Measurements from ENCODE around the gene ENPP3.

DNA sequence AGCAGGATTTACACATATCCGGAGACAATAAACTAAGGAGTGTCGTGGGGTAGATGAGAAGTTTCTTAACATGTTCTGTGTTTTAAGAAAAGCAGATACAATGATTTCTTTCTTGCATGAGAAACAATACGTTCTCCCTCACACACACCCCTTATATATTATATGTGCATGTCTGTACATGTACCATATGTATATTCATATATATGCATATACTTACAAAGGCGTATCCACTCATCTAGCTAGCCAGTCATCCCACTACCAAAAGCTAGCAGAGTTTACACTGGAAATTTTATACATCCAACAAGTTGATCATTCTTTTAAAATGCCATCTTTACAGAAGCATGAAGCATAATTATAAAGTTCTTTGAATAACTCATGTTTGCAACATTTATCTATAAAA is 49.2 kb upstream of the ENPP3 start:
- TF ChIP-seq, protein P1, sequence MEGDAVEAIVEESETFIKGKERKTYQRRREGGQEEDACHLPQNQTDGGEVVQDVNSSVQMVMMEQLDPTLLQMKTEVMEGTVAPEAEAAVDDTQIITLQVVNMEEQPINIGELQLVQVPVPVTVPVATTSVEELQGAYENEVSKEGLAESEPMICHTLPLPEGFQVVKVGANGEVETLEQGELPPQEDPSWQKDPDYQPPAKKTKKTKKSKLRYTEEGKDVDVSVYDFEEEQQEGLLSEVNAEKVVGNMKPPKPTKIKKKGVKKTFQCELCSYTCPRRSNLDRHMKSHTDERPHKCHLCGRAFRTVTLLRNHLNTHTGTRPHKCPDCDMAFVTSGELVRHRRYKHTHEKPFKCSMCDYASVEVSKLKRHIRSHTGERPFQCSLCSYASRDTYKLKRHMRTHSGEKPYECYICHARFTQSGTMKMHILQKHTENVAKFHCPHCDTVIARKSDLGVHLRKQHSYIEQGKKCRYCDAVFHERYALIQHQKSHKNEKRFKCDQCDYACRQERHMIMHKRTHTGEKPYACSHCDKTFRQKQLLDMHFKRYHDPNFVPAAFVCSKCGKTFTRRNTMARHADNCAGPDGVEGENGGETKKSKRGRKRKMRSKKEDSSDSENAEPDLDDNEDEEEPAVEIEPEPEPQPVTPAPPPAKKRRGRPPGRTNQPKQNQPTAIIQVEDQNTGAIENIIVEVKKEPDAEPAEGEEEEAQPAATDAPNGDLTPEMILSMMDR (IDR thresholded peaks at IDR 0.05): no peak
- TF ChIP-seq POLR2A (IDR thresholded peaks at IDR 0.05) (no peak), POLR2AphosphoS5 (IDR thresholded peaks at IDR 0.05) (no peak)
